Adrenal gland (tissue), 12 donors: Measurements from ENCODE around the gene LACTBL1. TPM values are rescaled to one million over a fixed set of nuclear protein-coding genes. Genes with fewer than 3 reads are reported as not detected.

ENCODE experiments used
- DNase-seq, 7 donors: peaks; one replicate each; pipeline ENCODE4 v3.0.0-alpha.2; 2019 to 2020
- H3K27ac ChIP-seq, 5 donors: fragments of 200-600 bp; sonication (generic) in 4 of 5; 1 replicate in 3 of 5; 2 replicates in 2 of 5; pipeline versions ENCODE4 v1.5.1 to v1.8.0; 2016 to 2020; ENCODE audit warnings: mild to moderate bottlenecking in 1 of 5
- H3K27me3 ChIP-seq: fragments of 200-600 bp; 2 replicates; pipeline ENCODE4 v1.8.0; 2021
- H3K36me3 ChIP-seq, 2 donors: fragments of 200-600 bp; replicated peaks in 1 of 2; 1 replicate in 1 of 2; 2 replicates in 1 of 2; pipeline versions ENCODE4 v1.5.1 to v1.8.0; 2018 to 2022
- H3K4me1 ChIP-seq, 2 donors: fragments of 200-600 bp; replicated peaks in 1 of 2; 1 replicate in 1 of 2; 2 replicates in 1 of 2; pipeline versions ENCODE4 v1.5.1 to v1.8.0; 2018 to 2021
- H3K4me3 ChIP-seq, 4 donors: fragments of 200-600 bp; sonication (generic) in 3 of 4; one replicate each; pipeline ENCODE4 v1.5.1; 2016 to 2018
- H3K9me3 ChIP-seq, 3 donors: fragments of 200-600 bp; sonication (generic) in 1 of 3; replicated peaks in 1 of 3; 1 replicate in 2 of 3; 2 replicates in 1 of 3; pipeline versions ENCODE4 v1.5.1 to v1.8.0; 2016 to 2021
- CTCF ChIP-seq, 6 experiments: fragments of 450-650 bp in 4 of 6; fragments of 200-600 bp in 2 of 6; sonication (generic) in 1 of 6; IDR thresholded peaks; 1 replicate in 5 of 6; 2 replicates in 1 of 6; pipeline versions ENCODE4 v1.5.1 to v1.8.0; 2016 to 2021; ENCODE audit warnings: antibody characterized with exemption in 6 of 6, mild to moderate bottlenecking in 2 of 6, moderate library complexity in 1 of 6
- POLR2A ChIP-seq, 2 donors: fragments of 450-650 bp; IDR thresholded peaks; one replicate each; pipeline ENCODE4 v1.6.1; 2017; ENCODE audit warnings: antibody characterized with exemption in 2 of 2, mild to moderate bottlenecking in 2 of 2, moderate library complexity in 1 of 2
- WGBS, 4 donors: extraction: QIAGEN DNeasy Blood & Tissue Kit in 2 of 4; methylation state at CpG; one replicate each; pipeline versions ENCODE4 v1.1.5 to v1.1.7; 2013 to 2017; 5-methylcytosine and 5-hydroxymethylcytosine counted together
- intact Hi-C, 2 donors: fragments of 100-400 bp; cut with DNase I; formaldehyde crosslinking; loops; one replicate each; pipeline versions ENCODE4 v1.14.1 to v1.15.0; 2022 to 2023
- polyA plus RNA-seq, 3 donors: library from polyadenylated mRNA; stranded (reverse); fragments of 200-250 nt in 2 of 3; fragments of 350-450 nt in 1 of 3; fragmentation: Illumina TruSeq in 1 of 3; extraction: RNeasy Lipid Tissue Mini Kit (QIAGEN cat#74804) in 1 of 3; gene quantifications; one replicate each; pipeline ENCODE4 v1.2.3, GENCODE V29; 2013 to 2014
- total RNA-seq, 9 donors: library from RNA; depleted of rRNA in 4 of 9; stranded (reverse); fragments of >200 nt in 4 of 9; fragments of 120-200 nt in 1 of 9; fragmentation: NEBNext Ultra II Directional in 1 of 9; extraction: Animal tissue kit (Norgen Biotek cat#: 25700) in 1 of 9; gene quantifications; one replicate each; pipeline versions ENCODE4 v1.1.0 to v1.2.4, GENCODE V29; 2013 to 2023
- donor health status: healthy with polysubstance abuse.
- donor health status: Bipolar disorder and iron deficiency.
- donor health status: DM: yes; HTN: yes; CAD: no.
- donor health status: DM: no; HTN: no; CAD: no.
- donor health status: DM: no; HTN: no; CAD: no.
- donor health status: DM: yes; HTN: yes; CAD: no.

LACTBL1 gene
- total and polyA plus RNA-seq, 12 donors: not detected

DNA sequence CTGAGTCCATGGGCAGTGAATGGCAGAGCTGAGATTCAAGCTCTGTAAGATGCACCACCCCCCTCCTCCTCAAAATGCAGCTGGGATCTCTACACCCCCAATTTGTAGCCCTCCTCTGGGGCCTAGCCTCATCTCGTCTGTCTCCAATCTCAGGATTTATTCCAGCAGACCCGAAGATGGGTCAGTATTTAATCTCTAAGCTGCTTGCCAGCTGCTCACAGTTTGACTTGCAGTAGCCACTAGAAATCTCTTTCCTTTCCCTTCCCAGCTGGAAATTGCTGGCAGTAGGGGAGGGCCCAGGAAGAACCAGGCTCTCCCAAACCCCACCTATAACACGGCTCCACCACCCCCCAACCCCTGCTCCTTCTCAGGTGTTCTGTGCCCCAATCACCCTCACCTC is 1.5 kb downstream of the LACTBL1 start:
- peak in 1 of 7 donors; percentile 25 for DNase-seq
- Histone ChIP-seq H3K27ac (no peak overlapping the region), H3K9me3 (peaks cover 0 to 5% (median 0%) of the 10 kb centered on the region in 3 donors), H3K4me3 (no peak overlapping the region), H3K4me1 (no peaks in the 10 kb centered on the region), H3K36me3 (no peaks in the 10 kb centered on the region), H3K27me3 (no peaks in the 10 kb centered on the region)
- TF ChIP-seq CTCF (IDR thresholded peaks at IDR 0.05) (no peak), POLR2A (IDR thresholded peaks at IDR 0.05) (no peak)
- WGBS, 4 donors: 39 to 74% (median 62%) methylated on average over 3 of the region's 3 CpGs
- intact Hi-C loops: no loop called here

GRCh38 chr1:22970096-22970495 is 2.6 kb downstream of the LACTBL1 start:
- no peak for TF ChIP-seq CTCF (IDR thresholded peaks at IDR 0.05)
- TF ChIP-seq POLR2A (IDR thresholded peaks at IDR 0.05): no peak
- Histone ChIP-seq H3K36me3 (no peaks in the 10 kb centered on the region), H3K27ac (no peak overlapping the region), H3K4me3 (no peak overlapping the region), H3K27me3 (no peaks in the 10 kb centered on the region), H3K4me1 (no peaks in the 10 kb centered on the region), H3K9me3 (peaks cover 0 to 6% (median 0%) of the 10 kb centered on the region in 3 donors)
- DNase-seq: no peak
- intact Hi-C loops: no loop called here
- 82 to 89% (median 86%) methylated on average over 2 of the region's 2 CpGs for WGBS, 4 donors

- no peak for TF ChIP-seq CTCF (IDR thresholded peaks at IDR 0.05)
- 0 to 18% (median 7%) methylated on average over 5 of the region's 5 CpGs for WGBS, 4 donors
- Histone ChIP-seq H3K4me3 (no peak overlapping the region), H3K9me3 (peaks cover 0 to 6% (median 0%) of the 10 kb centered on the region in 3 donors), H3K27me3 (no peaks in the 10 kb centered on the region), H3K36me3 (no peaks in the 10 kb centered on the region), H3K27ac (no peak overlapping the region), H3K4me1 (no peaks in the 10 kb centered on the region)
- peak in 2 of 7 donors; percentile 11 to 27 for DNase-seq
- intact Hi-C loops: no loop called here
Measured at GRCh38 chr1:22969304-22969709, 3.4 kb downstream of the LACTBL1 start.

- intact Hi-C loops: no loop called here
- Histone ChIP-seq H3K9me3 (peaks cover 0 to 6% (median 0%) of the 10 kb centered on the region in 3 donors), H3K27me3 (no peaks in the 10 kb centered on the region), H3K4me1 (no peaks in the 10 kb centered on the region), H3K4me3 (no peak overlapping the region), H3K36me3 (no peaks in the 10 kb centered on the region), H3K27ac (no peak overlapping the region)
- WGBS, 4 donors: 52 to 62% (median 55%) methylated on average over 2 of the region's 2 CpGs
- TF ChIP-seq CTCF (IDR thresholded peaks at IDR 0.05) (no peak), POLR2A (IDR thresholded peaks at IDR 0.05) (no peak)
- DNase-seq: no peak
Measured at GRCh38 chr1:22967833-22968232, 4.8 kb downstream of the LACTBL1 start.
